GM15510 (cell line): ENCODE data around the gene ITGB2.

ENCODE experiments used
- POLR2A ChIP-seq: IDR thresholded peaks from 3 replicates; pipeline ENCODE4 v1.6.1; 2011; ENCODE audit warnings: borderline replicate concordance; ENCODE audit not compliant: insufficient read length; ENCODE audit errors: extremely low read depth

The ITGB2 gene

GRCh38 chr21:44893948-44894656 is 26.6 kb downstream of the ITGB2 start:
- no peak for TF ChIP-seq POLR2A

- no peak for TF ChIP-seq POLR2A
Measured at GRCh38 chr21:44893278-44893556, 27.5 kb downstream of the ITGB2 start.

GRCh38 chr21:44892536-44893277 is 28.0 kb downstream of the ITGB2 start:
- TF ChIP-seq POLR2A = no peak

DNA sequence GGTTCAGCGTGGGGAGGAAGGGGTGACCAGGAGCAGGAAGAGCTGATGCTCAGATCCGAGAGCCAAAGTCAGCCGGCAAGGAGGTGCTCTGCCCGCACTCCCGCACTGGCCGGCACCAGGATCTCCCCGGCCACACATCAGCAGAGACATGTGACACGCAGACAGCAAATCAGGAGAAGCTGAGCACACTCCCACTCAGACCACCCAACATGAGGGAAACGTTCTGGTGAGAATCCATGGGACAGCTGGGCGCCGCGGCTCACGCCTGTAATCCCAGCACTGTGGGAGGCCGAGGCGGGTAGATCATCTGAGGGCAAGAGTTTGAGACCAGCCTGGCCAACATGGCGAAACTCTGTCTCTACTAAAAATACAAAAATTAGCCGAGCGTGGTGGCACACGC is 28.6 kb downstream of the ITGB2 start:
- no peak for TF ChIP-seq POLR2A

DNA sequence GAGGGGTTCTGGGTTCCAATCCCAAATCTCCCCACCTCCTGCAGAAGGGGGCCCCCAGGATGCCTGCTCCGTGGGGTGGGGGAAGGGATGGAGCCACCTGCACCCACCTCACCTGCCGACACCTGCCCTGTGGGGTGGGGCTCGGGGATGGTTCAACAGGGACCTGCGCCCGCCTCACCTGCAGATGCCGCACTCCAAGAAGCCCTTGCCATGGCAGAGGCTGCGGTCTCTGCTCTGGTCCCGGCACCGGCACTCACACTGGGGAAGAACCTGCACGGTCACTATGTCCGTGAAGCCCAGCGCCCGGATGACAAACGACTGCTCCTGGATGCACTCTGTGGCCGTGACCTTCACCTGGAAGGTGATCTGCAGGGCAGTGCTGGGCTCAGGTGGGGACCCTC is 29.1 kb downstream of the ITGB2 start:
- no peak for TF ChIP-seq POLR2A

GRCh38 chr21:44890961-44891541 is 29.6 kb downstream of the ITGB2 start:
- TF ChIP-seq POLR2A = no peak

DNA sequence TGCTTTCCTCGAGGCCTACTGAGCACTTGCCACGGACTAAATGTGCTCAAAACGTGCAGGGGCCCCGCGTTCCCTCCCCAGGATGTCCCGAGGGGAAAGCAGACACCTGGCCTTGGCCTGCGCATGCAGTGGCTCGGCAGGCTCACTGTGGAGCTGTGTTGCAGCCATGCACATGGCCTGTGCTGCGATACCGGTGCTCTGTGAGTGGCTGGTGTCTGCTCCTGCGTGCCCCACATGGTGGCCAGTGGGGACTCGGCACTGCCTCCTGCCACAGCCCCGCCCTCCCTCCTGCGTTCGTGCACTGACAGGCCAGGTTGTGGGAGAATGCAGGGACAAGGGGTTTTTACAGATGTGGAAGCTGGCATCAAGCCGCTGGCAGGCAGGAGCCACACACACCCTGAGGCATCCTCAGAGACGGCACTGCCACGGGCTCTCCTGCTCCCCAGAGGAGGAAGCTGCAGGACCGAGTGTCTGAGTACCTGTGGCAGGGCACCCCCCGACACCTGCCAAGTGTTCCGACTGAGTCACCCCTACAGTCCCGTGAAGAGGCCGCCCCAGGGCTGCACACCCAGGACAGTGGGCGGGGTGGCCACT is 30.3 kb downstream of the ITGB2 start:
- TF ChIP-seq POLR2A = no peak

DNA sequence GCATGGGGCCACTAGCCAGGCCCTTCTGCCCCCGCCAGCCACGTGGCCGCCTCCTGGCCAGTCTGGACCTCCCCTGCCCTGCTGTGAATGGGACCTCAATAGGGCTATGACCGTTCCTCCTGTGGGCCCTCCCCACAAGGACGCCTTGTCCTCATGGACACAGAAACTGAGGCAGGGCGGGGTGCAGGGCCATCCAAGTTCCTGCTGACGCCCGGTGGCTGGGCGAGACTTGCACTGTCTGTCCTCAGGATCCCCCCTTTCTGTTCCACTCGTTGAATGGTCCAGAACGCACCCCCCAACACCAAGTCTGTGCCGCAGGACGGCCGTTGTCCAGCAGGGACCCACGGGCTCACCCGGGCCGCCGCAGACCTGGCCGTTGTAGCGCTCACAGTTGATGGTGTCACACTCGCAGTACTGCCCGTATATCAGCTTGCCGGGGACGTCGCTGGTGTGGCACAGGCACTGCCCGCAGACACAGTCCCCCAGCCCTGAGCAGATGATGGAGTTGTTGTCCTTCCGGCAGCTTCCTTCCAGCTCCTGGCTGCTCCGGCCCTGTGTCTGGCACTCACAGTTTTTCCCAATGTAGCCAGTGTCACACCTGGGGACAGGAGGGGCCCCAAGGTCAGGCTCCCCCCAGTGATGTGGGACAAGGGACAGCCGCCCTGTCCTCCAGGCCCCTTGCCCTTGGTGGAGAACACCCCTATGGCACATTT is 30.9 kb downstream of the ITGB2 start:
- TF ChIP-seq POLR2A = peak; percentile 7

DNA sequence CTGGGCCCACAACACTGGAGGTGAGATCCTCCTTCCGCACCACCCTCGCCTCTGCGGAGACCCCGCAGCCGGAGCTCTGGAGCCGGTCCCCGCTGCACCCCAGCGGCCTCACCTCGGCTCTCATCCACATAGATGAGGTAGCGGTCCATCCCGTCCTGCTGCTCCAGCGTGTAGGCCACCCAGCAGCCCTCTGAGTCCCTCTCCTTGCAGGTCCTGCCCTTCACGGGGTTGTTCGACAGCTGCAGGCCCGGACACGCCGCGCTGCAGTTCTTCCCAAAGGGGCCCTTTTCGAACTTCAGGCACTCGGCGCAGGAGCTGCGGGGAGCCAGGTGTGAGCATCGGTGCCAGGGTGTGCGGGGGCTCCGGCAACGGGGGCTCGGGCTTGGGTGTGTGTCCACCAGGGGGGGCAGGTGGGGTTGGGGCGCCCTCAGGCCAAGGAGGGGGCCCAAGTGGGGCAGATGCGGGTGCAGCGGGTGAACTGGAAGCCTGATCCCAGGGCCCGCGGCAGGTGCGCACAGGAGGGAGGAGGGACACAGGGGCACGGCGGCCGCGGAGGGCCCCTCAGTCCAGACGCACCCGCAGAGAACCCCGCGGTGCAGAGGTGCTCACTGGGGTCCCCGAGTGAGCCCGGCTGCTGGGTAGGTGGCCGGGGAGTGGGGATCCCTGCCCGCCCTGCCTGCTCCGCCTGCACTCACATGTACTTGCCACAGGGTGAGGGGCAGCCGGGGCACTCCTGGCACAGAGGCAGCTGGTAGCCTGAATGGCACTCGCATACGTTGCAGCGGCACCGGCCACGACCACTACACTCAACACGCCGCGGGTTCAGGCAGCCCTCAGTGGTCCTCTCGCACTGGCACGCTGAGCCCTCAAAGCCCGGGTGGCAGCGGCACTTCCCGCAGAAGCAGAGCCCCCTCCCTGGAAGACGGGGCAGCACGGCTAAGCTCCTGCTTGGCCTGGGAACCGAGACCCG is 31.8 kb downstream of the ITGB2 start:
- peak; percentile 21 for TF ChIP-seq POLR2A

- TF ChIP-seq POLR2A = no peak
Measured at GRCh38 chr21:44887807-44888580, 32.7 kb downstream of the ITGB2 start.

GRCh38 chr21:44887126-44887806 is 33.4 kb downstream of the ITGB2 start:
- no peak for TF ChIP-seq POLR2A
